GM12892 (cell line): Measurements from ENCODE around the gene EDAR.

Experiments
- POLR2A ChIP-seq: IDR thresholded peaks from 2 replicates; pipeline ENCODE4 v1.6.1; 2011; ENCODE audit warnings: low read depth, low read length, control low read depth
- POLR2AphosphoS5 ChIP-seq: IDR thresholded peaks from 2 replicates; pipeline ENCODE4 v1.6.1; 2011; ENCODE audit warnings: low read depth, low read length, control low read depth

GRCh38 chr2:109027702-109028101 is 38.7 kb upstream of the EDAR start:
- no peak for TF ChIP-seq POLR2A
- TF ChIP-seq POLR2AphosphoS5 = no peak
